UCSD-AML1 (cell line): ENCODE measurements around the gene RNF225.
"Not testable (repeated sequence)": the region's sequence is repeated elsewhere in the genome, so short reads cannot be mapped to it uniquely, and the experiment has no call there.

Experiments used
- DNase-seq: peaks from one replicate; lab custom pipeline; 2025; ENCODE audit not compliant: unreplicated experiment; lab: John Stamatoyannopoulos, UW

Gene RNF225

DNA sequence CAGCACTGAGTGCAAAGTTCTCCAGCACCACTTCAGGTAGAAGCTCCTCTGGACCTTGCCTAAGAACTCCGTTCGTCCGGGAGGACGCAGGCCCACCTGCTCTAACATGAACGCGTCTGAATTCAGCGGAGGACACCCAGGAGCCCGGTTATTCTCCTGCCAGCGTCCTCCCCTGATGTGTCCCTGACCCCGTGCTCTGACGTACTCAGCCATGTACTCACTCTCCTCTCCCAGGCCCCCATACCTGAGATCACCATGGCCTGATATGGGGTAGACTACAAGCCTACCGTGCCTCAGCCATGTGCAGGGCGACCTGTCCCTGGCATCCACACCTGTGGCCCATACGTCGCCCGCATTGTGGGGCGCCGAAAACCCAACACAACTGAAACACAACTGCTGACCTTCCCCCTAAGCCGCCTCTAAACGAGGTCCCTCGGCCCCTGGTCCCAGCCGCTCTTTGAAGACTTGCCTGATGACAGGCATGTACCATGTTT lies 12.2 kb downstream of the RNF225 start:
- no peak for DNase-seq

DNA sequence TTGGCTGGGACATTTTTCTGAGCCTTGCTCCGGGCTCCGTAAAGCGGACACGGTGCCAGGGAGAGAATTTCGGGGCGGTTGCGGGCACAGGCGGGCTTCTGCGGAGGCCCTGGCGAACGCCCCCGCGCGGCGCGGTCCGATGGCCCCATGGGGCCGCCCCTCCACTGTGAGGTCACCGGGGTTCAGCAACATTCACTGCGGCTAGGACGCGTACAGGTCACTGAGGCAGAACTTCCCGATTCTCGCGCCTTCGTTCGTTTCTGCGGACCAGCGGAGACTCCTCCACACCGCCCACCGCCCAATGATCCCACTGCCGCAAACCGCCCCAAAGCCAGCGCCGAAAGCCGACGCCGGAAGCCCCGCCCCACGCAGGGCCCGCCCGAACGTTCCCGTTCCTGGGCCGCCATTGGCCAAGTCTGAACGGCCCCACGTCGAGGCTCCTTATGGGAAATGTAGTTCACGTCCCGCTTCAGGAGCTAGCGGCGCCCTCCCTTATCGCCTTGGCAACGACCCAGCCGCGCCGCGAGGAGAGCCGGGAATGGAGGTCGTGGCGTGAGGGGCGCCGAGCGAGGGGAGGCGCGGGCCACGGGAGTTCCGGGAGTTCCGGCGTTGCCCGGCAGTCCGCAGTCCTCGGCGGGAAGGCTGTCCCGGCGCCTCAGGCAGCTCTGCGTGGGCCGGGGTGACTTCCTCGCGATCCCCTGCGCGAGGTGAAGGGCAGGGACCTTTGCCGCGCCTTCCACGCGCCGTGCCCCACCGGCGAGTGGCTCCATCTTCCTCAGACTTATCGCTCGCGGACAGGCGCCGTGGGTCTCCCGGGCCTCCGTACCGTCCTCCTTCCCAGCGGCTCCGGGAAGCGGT lies 12.9 kb downstream of the RNF225 start, which contains the start of gene ZNF584:
TSS of gene ZNF584 (plus strand) at position 498 of the 858 bp plus-strand sequence. CDS start 499 bp downstream, outside the sequence.
- peak; percentile 96 for DNase-seq

DNA sequence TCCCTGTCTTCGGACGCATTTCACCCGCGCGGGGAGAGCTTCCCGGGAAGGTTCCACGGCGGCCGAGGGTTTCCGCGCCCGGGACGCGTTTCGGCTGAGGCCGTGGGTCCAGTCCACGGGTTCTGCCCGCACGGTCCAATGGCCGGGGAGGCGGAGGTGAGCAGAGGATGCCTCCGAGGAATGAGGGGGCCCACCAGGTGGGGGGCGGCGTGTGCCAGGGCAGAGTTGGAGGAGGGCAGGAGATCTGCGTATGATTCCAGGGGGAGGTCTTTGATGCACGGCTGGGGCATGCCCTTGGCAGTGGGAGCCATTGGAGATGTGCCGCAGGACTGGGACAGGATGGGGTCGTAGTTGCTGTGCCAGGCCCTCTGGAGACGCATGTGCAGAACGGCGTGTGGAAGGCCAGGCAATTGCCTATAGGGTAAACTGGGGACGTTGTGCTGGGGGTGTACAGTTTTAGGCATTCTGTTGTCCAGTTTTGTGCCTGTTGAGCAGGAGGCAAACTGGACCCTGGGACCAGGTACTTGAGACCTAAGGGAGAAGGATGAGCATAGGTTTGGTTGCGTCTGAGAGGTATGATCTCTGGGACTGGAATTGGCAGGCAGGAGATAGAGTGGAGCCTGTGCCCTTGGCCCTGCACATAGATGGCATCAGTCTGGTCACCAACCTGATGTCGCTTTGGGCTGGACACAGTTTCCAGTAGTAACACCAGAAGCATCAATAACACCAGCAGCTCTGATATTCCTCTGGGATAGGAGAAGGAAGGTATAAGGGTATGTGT lies 13.7 kb downstream of the RNF225 start:
- peak; percentile 46 for DNase-seq

DNA sequence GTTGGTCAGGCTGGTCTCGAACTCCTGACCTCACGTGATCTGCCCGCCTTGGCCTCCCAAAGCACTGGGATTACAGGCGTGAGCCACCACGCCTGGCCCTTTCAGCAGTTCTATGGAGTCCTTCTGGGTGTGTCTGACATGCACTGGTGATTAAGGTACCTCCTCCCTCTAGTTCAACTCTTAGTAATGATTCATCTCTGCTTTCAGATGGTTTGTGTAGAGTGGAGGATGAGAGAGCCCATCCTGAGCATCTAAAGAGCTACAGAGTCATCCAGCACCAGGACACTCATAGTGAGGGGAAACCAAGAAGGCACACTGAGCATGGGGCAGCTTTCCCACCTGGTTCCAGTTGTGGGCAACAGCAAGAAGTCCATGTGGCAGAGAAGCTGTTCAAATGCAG lies 21.1 kb downstream of the RNF225 start:
- DNase-seq, result no peak

DNA sequence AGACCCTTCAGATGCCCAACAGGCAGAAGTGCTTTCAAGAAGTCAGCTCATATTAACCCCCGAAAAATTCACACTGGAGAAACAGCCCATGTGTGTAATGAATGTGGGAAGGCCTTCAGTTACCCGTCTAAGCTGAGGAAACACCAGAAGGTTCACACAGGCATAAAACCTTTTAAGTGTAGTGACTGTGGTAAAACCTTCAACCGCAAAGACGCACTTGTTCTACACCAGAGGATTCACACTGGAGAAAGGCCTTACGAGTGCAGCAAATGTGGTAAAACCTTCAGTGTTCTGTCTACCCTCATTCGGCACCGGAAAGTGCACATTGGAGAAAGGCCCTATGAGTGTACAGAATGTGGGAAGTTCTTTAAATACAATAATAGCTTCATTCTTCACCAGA lies 21.6 kb downstream of the RNF225 start:
- DNase-seq, result no peak

DNA sequence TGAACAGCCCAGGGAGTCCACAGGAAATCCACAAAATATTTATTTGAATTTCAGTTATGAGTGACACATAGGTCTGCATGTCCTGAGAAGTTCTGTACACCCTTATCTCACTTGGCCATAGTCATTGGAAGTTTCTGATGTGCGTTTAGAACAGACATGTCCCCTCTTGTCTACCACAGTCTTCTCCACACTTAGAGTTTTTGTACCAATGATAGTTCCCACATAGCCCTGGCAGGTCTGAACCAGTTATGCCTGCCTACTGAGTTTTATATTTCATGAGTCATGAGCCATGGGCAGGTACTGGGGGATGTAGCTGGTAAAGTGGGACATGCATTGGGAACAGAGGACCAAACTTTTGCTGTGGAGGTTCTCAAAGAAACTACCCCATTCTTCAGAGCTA lies 33.2 kb downstream of the RNF225 start:
- no peak for DNase-seq

DNA sequence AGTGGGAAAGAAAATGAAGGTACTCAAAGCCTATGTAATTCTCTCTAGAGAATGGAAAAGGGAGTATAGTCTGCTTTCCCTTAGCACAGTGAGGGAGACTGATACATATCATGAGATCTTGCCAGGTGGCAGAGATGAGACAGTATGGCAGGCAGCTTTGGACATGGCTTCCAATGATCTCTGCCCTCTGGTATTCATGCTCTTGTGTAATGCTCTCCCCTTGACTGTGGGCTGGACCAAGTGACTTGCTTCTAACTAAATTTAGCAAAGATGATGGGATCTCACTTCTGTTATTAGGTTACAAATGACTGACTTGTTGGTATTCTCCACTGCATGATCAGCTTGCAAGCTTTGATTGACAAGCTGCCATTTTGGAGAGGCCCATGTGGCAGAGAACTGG lies 34.3 kb downstream of the RNF225 start:
- DNase-seq, result no peak

DNA sequence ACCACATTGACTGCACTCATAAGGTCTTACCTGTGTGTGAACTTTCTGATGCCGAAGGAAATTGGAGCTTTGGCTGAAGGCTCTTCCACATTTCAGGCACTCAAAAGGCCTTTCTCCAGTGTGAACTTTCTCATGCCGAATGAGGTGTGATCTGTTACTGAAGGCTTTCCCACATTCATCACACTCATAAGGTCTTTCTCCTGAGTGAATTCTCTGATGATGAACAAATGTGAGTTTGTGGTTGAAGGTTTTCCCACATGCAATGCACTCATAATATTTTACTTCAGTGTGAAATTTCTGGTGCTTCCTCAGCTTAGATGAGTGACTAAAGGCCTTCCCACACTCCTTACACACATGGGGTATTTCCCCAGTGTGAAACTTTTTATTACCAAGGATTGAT lies 38.8 kb downstream of the RNF225 start:
- DNase-seq, result no peak

DNA sequence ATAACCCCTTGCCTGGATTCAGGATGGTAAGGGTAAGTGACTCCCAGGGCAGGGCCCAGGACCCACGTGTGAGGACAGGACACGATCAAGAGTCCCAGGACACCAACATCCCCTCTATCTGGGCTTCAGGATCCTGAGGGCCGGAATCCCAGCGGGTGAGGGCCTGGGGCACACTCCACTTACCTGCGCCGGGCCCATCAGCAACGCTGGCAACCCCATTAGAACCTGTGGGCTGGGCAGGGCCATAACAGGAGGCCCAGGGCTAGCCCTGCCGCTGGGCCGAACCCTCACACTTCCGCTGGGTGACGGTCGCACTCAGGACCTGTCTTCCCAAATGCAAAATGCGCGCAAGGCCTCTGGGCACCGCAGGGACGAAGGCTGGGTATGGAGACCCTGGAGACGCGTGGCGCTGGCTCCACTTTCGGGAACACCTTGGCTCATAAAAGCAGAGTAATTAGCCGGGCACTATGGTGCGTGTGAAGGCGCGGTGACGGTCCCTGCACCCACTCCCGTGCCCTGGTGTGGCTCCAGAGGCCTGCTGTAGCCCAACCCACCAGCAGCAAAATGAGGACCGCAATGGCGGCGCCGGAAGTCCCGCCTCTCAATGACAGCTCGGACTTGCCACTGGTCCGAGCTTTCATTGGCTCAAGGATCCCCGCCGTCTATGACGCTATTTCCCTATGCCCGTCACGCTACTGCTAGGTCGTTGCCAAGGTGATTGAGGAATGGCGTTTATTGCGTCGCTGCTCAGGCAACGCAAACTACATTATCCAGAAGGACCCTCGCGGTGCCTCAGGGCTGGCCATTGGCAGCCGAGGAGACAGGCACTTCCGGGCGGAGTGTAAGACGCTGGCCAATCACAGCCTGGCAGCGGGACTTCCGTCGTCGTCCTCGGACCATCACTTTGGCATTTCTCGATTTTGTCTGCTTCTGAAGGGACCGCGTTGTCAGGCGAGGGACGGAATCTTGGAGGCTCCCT lies 44.4 kb downstream of the RNF225 start, which contains the start of gene ZNF132:
TSS of gene ZNF132 (minus strand) at position 578 of the 979 bp plus-strand sequence. CDS start at position 246, 332 bp downstream.
- DNase-seq, result peak; percentile 89

DNA sequence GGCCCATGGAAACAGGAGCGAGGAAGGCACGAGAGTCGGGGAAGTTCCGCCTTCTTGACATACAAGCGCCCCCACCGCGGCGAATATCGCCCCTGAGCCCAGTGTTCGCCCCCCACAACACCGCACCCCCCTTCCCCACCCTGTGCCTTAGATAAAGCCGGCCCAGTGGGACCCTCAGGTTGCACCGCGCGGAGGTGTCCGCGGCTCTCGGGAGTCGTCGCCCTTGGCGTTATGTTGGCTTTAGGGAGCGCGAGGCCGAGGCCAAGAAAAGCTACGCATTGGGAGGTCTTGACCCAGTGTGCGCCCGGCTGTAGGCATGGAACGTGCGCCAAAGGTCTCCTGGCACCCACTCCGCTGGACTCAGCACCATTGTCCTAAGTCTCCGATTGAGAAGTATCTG lies 45.1 kb downstream of the RNF225 start:
- no peak for DNase-seq

DNA sequence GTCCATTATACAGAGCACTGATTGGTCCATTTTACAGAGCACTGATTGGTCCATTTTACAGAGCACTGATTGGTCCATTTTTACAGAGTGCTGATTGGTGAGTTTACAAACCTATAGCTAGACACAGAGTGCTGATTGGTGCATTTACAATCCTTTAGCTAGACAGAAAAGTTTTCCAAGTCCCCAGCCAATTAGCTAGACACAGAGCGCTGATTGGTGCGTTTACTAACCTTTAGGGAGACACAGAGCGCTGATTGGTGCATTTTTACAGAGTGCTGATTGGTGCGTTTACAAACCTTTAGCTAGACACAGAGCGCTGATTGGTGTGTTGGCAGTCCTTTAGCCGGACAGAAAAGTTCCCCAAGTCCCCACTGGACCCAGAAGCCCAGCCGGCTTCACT lies 47.5 kb downstream of the RNF225 start:
- not testable (repeated sequence) for DNase-seq
